ENCODE data around the gene NLRP3.
"Not testable (repeated sequence)": the region's sequence is repeated elsewhere in the genome, so short reads cannot be mapped to it uniquely, and the experiment has no call there.

NLRP3 gene

GRCh38 chr1:247471445-247472016 is 55.6 kb downstream of the NLRP3 start:
- DNase-seq = no peak

GRCh38 chr1:247472035-247472434 is 56.1 kb downstream of the NLRP3 start:
- DNase-seq = no peak

GRCh38 chr1:247474367-247474766 is 58.4 kb downstream of the NLRP3 start:
- no peak for DNase-seq

- DNase-seq = no peak
These were observed 59.8 kb downstream of the NLRP3 start for GRCh38 chr1:247475793-247476192.

GRCh38 chr1:247476328-247477058 is 60.5 kb downstream of the NLRP3 start:
- not testable (repeated sequence) for DNase-seq

- DNase-seq = no peak
These were observed 66.8 kb downstream of the NLRP3 start for GRCh38 chr1:247482747-247483146.

GRCh38 chr1:247487057-247487456 is 71.1 kb downstream of the NLRP3 start:
- DNase-seq = no peak

GRCh38 chr1:247491328-247491727 is 75.4 kb downstream of the NLRP3 start:
- DNase-seq = no peak

GRCh38 chr1:247493106-247493505 is 77.1 kb downstream of the NLRP3 start:
- no peak for DNase-seq

GRCh38 chr1:247494767-247495166 is 78.8 kb downstream of the NLRP3 start:
- DNase-seq = no peak

- no peak for DNase-seq
These were observed 80.8 kb downstream of the NLRP3 start for GRCh38 chr1:247496581-247497285.
